Measurements from ENCODE around the gene ADGRB3.

Gene ADGRB3

DNA sequence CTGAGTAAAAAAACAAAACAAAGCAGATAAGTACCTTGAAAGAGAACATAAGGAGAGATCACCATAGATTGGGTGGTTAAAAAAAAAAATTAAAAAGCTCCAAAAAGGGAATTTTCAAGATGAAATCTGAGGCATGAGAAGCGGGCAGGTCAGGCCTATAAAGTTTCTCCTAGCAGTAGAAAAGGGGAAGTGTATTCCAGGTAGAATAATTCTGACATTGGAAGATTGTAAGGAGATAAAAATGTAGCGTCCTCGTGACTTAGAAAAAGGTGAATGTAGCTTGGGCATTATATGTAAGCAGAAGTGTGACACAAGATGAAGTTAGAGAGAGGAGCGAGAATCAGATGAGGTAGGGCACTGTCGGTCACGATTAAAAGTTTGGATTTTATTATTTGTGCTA is 9.1 kb upstream of the ADGRB3 start:
- H3K18ac ChIP-seq (ENCODE audit: low read length): no peak overlapping the region
- H3K4ac ChIP-seq (ENCODE audit: low read length): no peak overlapping the region
- no peak overlapping the region for H4K8ac ChIP-seq (ENCODE audit: low read depth, low read length)
- no peak overlapping the region for H2BK15ac ChIP-seq (ENCODE audit: low read length)
- H2AK5ac ChIP-seq (ENCODE audit: low read depth, low read length): no peak overlapping the region
- no peaks in the 10 kb centered on the region for H3K79me1 ChIP-seq (ENCODE audit: low read depth, low read length)
- DNase-seq (ENCODE audit: low spot score): no peak
- no peak overlapping the region for H3K9ac ChIP-seq (ENCODE audit: low read depth, low read length, poor library complexity)
- no peak overlapping the region for H2BK12ac ChIP-seq (ENCODE audit: low read length)
- no peak overlapping the region for H2AFZ ChIP-seq (ENCODE audit: low read length)
- no peaks in the 10 kb centered on the region for H3K4me1 ChIP-seq (ENCODE audit: control insufficient read depth in 2 of 2, insufficient read depth in 1 of 2, low read depth in 1 of 2, low read length in 2 of 2)
- H3K36me3 ChIP-seq (replicated peaks in 1 of 2; ENCODE audit: control insufficient read depth in 2 of 2, insufficient read depth in 2 of 2, low read length in 2 of 2): no peaks in the 10 kb centered on the region
- no peaks in the 10 kb centered on the region for H3K9me3 ChIP-seq (replicated peaks in 1 of 2; ENCODE audit: control insufficient read depth in 2 of 2, insufficient read depth in 1 of 2, low read depth in 1 of 2, low read length in 2 of 2)
- H3K27me3 ChIP-seq (ENCODE audit: control insufficient read depth in 3 of 3, insufficient read depth in 3 of 3, low read depth in 1 of 3, low read length in 3 of 3): no peaks in the 10 kb centered on the region
- H2BK5ac ChIP-seq (ENCODE audit: low read length): no peak overlapping the region
- H4K91ac ChIP-seq (ENCODE audit: low read depth, low read length, poor library complexity): no peak overlapping the region
- no CpG with 5 or more reads among the region's 6 CpGs for WGBS, 2 donors (ENCODE audit: extremely low coverage in 2 of 2, insufficient read length in 2 of 2, insufficient replicate concordance in 1 of 2)
- no peak overlapping the region for H2BK120ac ChIP-seq (ENCODE audit: low read depth, low read length)
- no peak overlapping the region for H3K14ac ChIP-seq (ENCODE audit: low read length)
- H3K4me2 ChIP-seq (ENCODE audit: insufficient read depth, low read length, poor library complexity, severe bottlenecking): no peak overlapping the region
- no peak overlapping the region for H3K27ac ChIP-seq (replicated peaks; ENCODE audit: low read length)
- no peak overlapping the region for H3K23ac ChIP-seq (ENCODE audit: low read depth, low read length, poor library complexity)
- H3K4me3 ChIP-seq (ENCODE audit: low read length in 2 of 2): no peak overlapping the region

DNA sequence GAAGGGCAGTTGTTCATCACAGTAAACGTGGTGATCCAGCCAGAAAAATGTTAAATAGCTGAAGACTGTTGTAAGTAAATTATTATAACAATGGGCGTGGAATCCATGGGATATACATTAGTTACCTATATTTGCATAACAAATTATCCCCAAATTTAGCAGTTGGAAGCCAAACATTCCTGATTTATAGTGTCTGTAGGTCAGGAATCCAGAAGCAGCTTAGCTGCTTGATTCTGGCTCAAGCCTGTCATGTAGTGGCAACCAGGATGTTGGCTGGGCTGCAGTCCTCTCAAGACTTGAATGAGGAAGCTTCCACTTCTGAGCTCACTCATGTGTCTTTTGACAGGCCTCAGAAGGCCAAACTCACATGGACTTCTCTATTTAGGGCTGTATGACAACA is 6.9 kb upstream of the ADGRB3 start:
- H3K23ac ChIP-seq (ENCODE audit: low read depth, low read length, poor library complexity): no peak overlapping the region
- no peaks in the 10 kb centered on the region for H3K36me3 ChIP-seq (replicated peaks in 1 of 2; ENCODE audit: control insufficient read depth in 2 of 2, insufficient read depth in 2 of 2, low read length in 2 of 2)
- DNase-seq (ENCODE audit: low spot score): no peak
- H3K27me3 ChIP-seq (ENCODE audit: control insufficient read depth in 3 of 3, insufficient read depth in 3 of 3, low read depth in 1 of 3, low read length in 3 of 3): peaks cover 0 to 3% (median 0%) of the 10 kb centered on the region in 3 experiments
- peaks cover 0 to 6% of the 10 kb centered on the region in 2 donors for H3K4me1 ChIP-seq (ENCODE audit: control insufficient read depth in 2 of 2, insufficient read depth in 1 of 2, low read depth in 1 of 2, low read length in 2 of 2)
- no peak overlapping the region for H2BK12ac ChIP-seq (ENCODE audit: low read length)
- no peak overlapping the region for H4K91ac ChIP-seq (ENCODE audit: low read depth, low read length, poor library complexity)
- H2AFZ ChIP-seq (ENCODE audit: low read length): no peak overlapping the region
- H4K8ac ChIP-seq (ENCODE audit: low read depth, low read length): no peak overlapping the region
- H2BK5ac ChIP-seq (ENCODE audit: low read length): no peak overlapping the region
- H2BK120ac ChIP-seq (ENCODE audit: low read depth, low read length): no peak overlapping the region
- H2BK15ac ChIP-seq (ENCODE audit: low read length): no peak overlapping the region
- H3K4me3 ChIP-seq (ENCODE audit: low read length in 2 of 2): no peak overlapping the region
- H3K4me2 ChIP-seq (ENCODE audit: insufficient read depth, low read length, poor library complexity, severe bottlenecking): no peak overlapping the region
- H3K79me1 ChIP-seq (ENCODE audit: low read depth, low read length): no peaks in the 10 kb centered on the region
- H3K9me3 ChIP-seq (replicated peaks in 1 of 2; ENCODE audit: control insufficient read depth in 2 of 2, insufficient read depth in 1 of 2, low read depth in 1 of 2, low read length in 2 of 2): no peaks in the 10 kb centered on the region
- no peak overlapping the region for H3K27ac ChIP-seq (replicated peaks; ENCODE audit: low read length)
- no peak overlapping the region for H2AK5ac ChIP-seq (ENCODE audit: low read depth, low read length)
- WGBS, 2 donors (ENCODE audit: extremely low coverage in 2 of 2, insufficient read length in 2 of 2, insufficient replicate concordance in 1 of 2): no CpG with 5 or more reads among the region's 2 CpGs
- no peak overlapping the region for H3K4ac ChIP-seq (ENCODE audit: low read length)
- H3K14ac ChIP-seq (ENCODE audit: low read length): no peak overlapping the region
- no peak overlapping the region for H3K18ac ChIP-seq (ENCODE audit: low read length)
- H3K9ac ChIP-seq (ENCODE audit: low read depth, low read length, poor library complexity): no peak overlapping the region

DNA sequence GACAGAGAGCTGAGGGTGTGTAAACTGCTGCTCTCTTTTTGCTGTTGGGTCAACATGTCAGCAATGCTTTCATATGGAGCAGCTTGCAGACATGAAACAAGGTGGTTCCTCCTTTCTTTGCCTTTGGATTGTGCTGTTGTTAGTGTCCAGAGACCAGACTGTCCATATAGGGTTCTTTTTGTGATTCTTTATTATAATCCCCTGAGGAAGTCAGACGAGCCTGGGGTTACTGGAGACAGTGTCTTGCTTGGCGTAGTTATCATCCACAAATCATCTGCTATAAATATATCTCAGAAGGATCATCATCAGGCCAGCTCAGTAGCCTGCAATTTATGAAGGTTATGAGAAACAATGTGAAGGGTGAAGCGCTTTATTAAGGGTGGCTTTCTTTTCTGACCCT is 2.3 kb upstream of the ADGRB3 start:
- Histone ChIP-seq H2BK15ac (ENCODE audit: low read length) (no peak overlapping the region), H3K4me1 (ENCODE audit: control insufficient read depth in 2 of 2, insufficient read depth in 1 of 2, low read depth in 1 of 2, low read length in 2 of 2) (peaks cover 0 to 15% of the 10 kb centered on the region in 2 donors), H2BK5ac (ENCODE audit: low read length) (no peak overlapping the region), H3K79me1 (ENCODE audit: low read depth, low read length) (no peaks in the 10 kb centered on the region), H3K9ac (ENCODE audit: low read depth, low read length, poor library complexity) (no peak overlapping the region), H3K4me2 (ENCODE audit: insufficient read depth, low read length, poor library complexity, severe bottlenecking) (no peak overlapping the region), H4K8ac (ENCODE audit: low read depth, low read length) (no peak overlapping the region), H2BK120ac (ENCODE audit: low read depth, low read length) (no peak overlapping the region), H4K91ac (ENCODE audit: low read depth, low read length, poor library complexity) (no peak overlapping the region), H2AK5ac (ENCODE audit: low read depth, low read length) (no peak overlapping the region), H3K18ac (ENCODE audit: low read length) (no peak overlapping the region), H2AFZ (ENCODE audit: low read length) (no peak overlapping the region), H3K9me3 (replicated peaks in 1 of 2; ENCODE audit: control insufficient read depth in 2 of 2, insufficient read depth in 1 of 2, low read depth in 1 of 2, low read length in 2 of 2) (no peaks in the 10 kb centered on the region), H3K14ac (ENCODE audit: low read length) (no peak overlapping the region), H3K36me3 (replicated peaks in 1 of 2; ENCODE audit: control insufficient read depth in 2 of 2, insufficient read depth in 2 of 2, low read length in 2 of 2) (no peaks in the 10 kb centered on the region), H2BK12ac (ENCODE audit: low read length) (no peak overlapping the region), H3K4me3 (ENCODE audit: low read length in 2 of 2) (no peak overlapping the region), H3K4ac (ENCODE audit: low read length) (no peak overlapping the region), H3K27me3 (ENCODE audit: control insufficient read depth in 3 of 3, insufficient read depth in 3 of 3, low read depth in 1 of 3, low read length in 3 of 3) (peaks cover 0 to 12% (median 0%) of the 10 kb centered on the region in 3 experiments), H3K27ac (replicated peaks; ENCODE audit: low read length) (no peak overlapping the region), H3K23ac (ENCODE audit: low read depth, low read length, poor library complexity) (no peak overlapping the region)
- no CpG with 5 or more reads among the region's 3 CpGs for WGBS, 2 donors (ENCODE audit: extremely low coverage in 2 of 2, insufficient read length in 2 of 2, insufficient replicate concordance in 1 of 2)
- no peak for DNase-seq (ENCODE audit: low spot score)

DNA sequence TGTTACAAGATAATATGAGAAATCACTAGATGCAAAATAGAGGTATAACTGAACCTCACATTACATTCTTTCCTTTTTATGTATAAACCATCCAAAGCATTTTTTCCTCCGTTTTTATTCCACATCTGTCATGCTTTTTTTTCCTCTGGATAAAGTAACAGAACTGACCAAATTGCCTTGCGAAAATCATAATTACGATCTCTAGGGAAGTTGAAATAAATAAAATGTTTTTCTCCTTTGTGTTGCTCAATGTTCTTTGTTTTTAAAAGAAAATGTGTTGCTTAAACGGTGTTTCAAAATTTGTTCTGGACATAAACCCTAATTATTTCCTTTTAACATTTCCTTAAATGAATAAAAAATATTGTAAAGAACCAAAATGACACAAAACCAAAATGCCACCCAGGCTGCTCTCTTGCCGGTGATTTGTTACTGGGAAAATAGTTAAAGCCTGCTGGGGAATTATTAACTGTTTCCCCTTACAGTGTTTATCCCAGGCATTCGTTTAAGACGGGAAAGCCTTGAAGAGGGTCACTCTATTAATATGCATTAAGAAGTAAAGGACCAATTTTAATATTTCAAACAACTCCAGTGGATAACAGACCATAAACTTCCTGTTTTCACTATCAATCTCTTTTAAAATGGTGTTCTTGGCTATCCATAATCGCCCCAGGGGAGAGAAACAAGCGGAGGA is 1.7 kb upstream of the ADGRB3 start:
- peaks cover 0 to 12% (median 0%) of the 10 kb centered on the region in 3 experiments for H3K27me3 ChIP-seq (ENCODE audit: control insufficient read depth in 3 of 3, insufficient read depth in 3 of 3, low read depth in 1 of 3, low read length in 3 of 3)

More for the DNA sequence above, 1.7 kb upstream of the ADGRB3 start:
- H3K9ac ChIP-seq (ENCODE audit: low read depth, low read length, poor library complexity): no peak overlapping the region
- H3K36me3 ChIP-seq (replicated peaks in 1 of 2; ENCODE audit: control insufficient read depth in 2 of 2, insufficient read depth in 2 of 2, low read length in 2 of 2): no peaks in the 10 kb centered on the region
- H3K4ac ChIP-seq (ENCODE audit: low read length): no peak overlapping the region
- no peak overlapping the region for H2BK15ac ChIP-seq (ENCODE audit: low read length)
- H3K79me1 ChIP-seq (ENCODE audit: low read depth, low read length): no peaks in the 10 kb centered on the region
- no peak overlapping the region for H3K18ac ChIP-seq (ENCODE audit: low read length)
- peak overlapping the region; percentile 86 for H3K4me2 ChIP-seq (ENCODE audit: insufficient read depth, low read length, poor library complexity, severe bottlenecking)
- no peak overlapping the region for H4K8ac ChIP-seq (ENCODE audit: low read depth, low read length)
- no peak overlapping the region for H3K27ac ChIP-seq (replicated peaks; ENCODE audit: low read length)
- peaks cover 0 to 18% of the 10 kb centered on the region in 2 donors for H3K4me1 ChIP-seq (ENCODE audit: control insufficient read depth in 2 of 2, insufficient read depth in 1 of 2, low read depth in 1 of 2, low read length in 2 of 2)
- no peak overlapping the region for H2BK12ac ChIP-seq (ENCODE audit: low read length)
- no peak overlapping the region for H4K91ac ChIP-seq (ENCODE audit: low read depth, low read length, poor library complexity)
- H2AK5ac ChIP-seq (ENCODE audit: low read depth, low read length): no peak overlapping the region
- no peak overlapping the region for H2BK120ac ChIP-seq (ENCODE audit: low read depth, low read length)
- peak overlapping the region in 1 of 2 donors; percentile 80 for H3K4me3 ChIP-seq (ENCODE audit: low read length in 2 of 2)
- no peak for DNase-seq (ENCODE audit: low spot score)
- peak overlapping the region; percentile 97 for H2AFZ ChIP-seq (ENCODE audit: low read length)
- H3K23ac ChIP-seq (ENCODE audit: low read depth, low read length, poor library complexity): no peak overlapping the region
- WGBS, 2 donors (ENCODE audit: extremely low coverage in 2 of 2, insufficient read length in 2 of 2, insufficient replicate concordance in 1 of 2): no CpG with 5 or more reads among the region's 9 CpGs
- H3K14ac ChIP-seq (ENCODE audit: low read length): no peak overlapping the region
- H3K9me3 ChIP-seq (replicated peaks in 1 of 2; ENCODE audit: control insufficient read depth in 2 of 2, insufficient read depth in 1 of 2, low read depth in 1 of 2, low read length in 2 of 2): no peaks in the 10 kb centered on the region
- no peak overlapping the region for H2BK5ac ChIP-seq (ENCODE audit: low read length)

Measured in neuronal stem cell (in vitro differentiated cells).